Tibial nerve (tissue), 4 donors: Measurements from ENCODE around the gene ABHD17A.

Experiments
- CTCF ChIP-seq, 5 experiments: fragments of 200-600 bp in 3 of 5; fragments of 450-650 bp in 2 of 5; sonication (generic) in 3 of 5; IDR thresholded peaks; one replicate each; pipeline ENCODE4 v1.5.1; 2016 to 2019; ENCODE audit warnings: antibody characterized with exemption in 5 of 5, mild to moderate bottlenecking in 3 of 5, moderate library complexity in 2 of 5
- EP300 ChIP-seq, 2 donors: sonication (generic); formaldehyde crosslinking; IDR thresholded peaks; one replicate each; pipeline ENCODE4 v1.6.1; 2017; ENCODE audit warnings: antibody characterized with exemption in 2 of 2, mild to moderate bottlenecking in 1 of 2
- POLR2A ChIP-seq, 2 donors: fragments of 450-650 bp; IDR thresholded peaks; one replicate each; pipeline ENCODE4 v1.6.1; 2017; ENCODE audit warnings: antibody characterized with exemption in 2 of 2, mild to moderate bottlenecking in 2 of 2, moderate library complexity in 2 of 2

DNA sequence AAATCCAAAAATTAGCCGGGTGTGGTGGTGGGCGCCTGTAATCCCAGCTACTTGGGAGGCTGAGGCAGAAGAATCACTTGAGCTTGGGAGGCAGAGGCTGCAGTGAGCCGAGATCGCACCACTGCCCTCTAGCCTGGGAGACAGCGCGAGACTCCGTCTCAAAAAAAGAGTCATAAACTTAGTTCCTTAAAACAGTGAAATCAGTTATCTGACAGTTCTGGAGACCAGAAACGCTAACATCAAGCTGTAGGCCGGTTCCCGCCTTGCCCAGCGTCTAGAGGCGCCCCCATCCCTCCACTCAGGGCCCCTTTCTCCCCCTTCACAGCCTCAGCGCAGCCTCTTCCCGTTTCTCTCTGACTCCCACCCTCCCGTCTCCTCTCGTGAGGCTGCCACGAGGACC is 31.9 kb upstream of the ABHD17A start:
- TF ChIP-seq CTCF (IDR thresholded peaks at IDR 0.05) (no peak), EP300 (IDR thresholded peaks at IDR 0.05) (no peak), POLR2A (IDR thresholded peaks at IDR 0.05) (no peak)
